ENCODE results near the gene SULF2. TPM values are rescaled to one million over a fixed set of nuclear protein-coding genes. Genes with fewer than 3 reads are reported as not detected.

Gene SULF2
- total RNA-seq, 1 donor from 2014 or later, result 32.9 TPM

GRCh38 chr20:47668313-47669151, 116.7 kb downstream of the SULF2 start:
- no peak overlapping the region for H3K4me3 ChIP-seq (ENCODE audit: low read length in 3 of 3)
- no peaks in the 10 kb centered on the region for H3K27me3 ChIP-seq (ENCODE audit: control insufficient read depth in 3 of 3, insufficient read depth in 3 of 3, low read length in 3 of 3)
- H3K36me3 ChIP-seq (ENCODE audit: control insufficient read depth in 3 of 3, insufficient read depth in 3 of 3, low read length in 3 of 3), result peaks cover 0 to 10% (median 3%) of the 10 kb centered on the region in 3 donors
- no peak overlapping the region for H3K9ac ChIP-seq (ENCODE audit: low read depth in 1 of 3, low read length in 3 of 3)
- H3K9me3 ChIP-seq (ENCODE audit: control insufficient read depth in 3 of 3, low read length in 3 of 3), result no peaks in the 10 kb centered on the region
- H3K27ac ChIP-seq (ENCODE audit: low read depth, low read length), result no peak overlapping the region
- H3K4me1 ChIP-seq (ENCODE audit: control insufficient read depth in 3 of 3, insufficient read depth in 3 of 3, low read length in 3 of 3), result no peaks in the 10 kb centered on the region

- no peak overlapping the region for H3K27ac ChIP-seq (ENCODE audit: low read depth, low read length)
- no peak overlapping the region for H3K4me3 ChIP-seq (ENCODE audit: low read length in 3 of 3)
- H3K9ac ChIP-seq (ENCODE audit: low read depth in 1 of 3, low read length in 3 of 3), result no peak overlapping the region
- H3K9me3 ChIP-seq (ENCODE audit: control insufficient read depth in 3 of 3, low read length in 3 of 3), result no peaks in the 10 kb centered on the region
- no peaks in the 10 kb centered on the region for H3K27me3 ChIP-seq (ENCODE audit: control insufficient read depth in 3 of 3, insufficient read depth in 3 of 3, low read length in 3 of 3)
- H3K4me1 ChIP-seq (ENCODE audit: control insufficient read depth in 3 of 3, insufficient read depth in 3 of 3, low read length in 3 of 3), result no peaks in the 10 kb centered on the region
- H3K36me3 ChIP-seq (ENCODE audit: control insufficient read depth in 3 of 3, insufficient read depth in 3 of 3, low read length in 3 of 3), result peaks cover 0 to 9% (median 0%) of the 10 kb centered on the region in 3 donors
Observed at GRCh38 chr20:47667531-47668312, 117.6 kb downstream of the SULF2 start.

- H3K4me3 ChIP-seq (ENCODE audit: low read length in 3 of 3), result no peak overlapping the region
- H3K36me3 ChIP-seq (ENCODE audit: control insufficient read depth in 3 of 3, insufficient read depth in 3 of 3, low read length in 3 of 3), result peaks cover 0 to 14% (median 0%) of the 10 kb centered on the region in 3 donors
- no peak overlapping the region for H3K9ac ChIP-seq (ENCODE audit: low read depth in 1 of 3, low read length in 3 of 3)
- no peak overlapping the region for H3K27ac ChIP-seq (ENCODE audit: low read depth, low read length)
- no peaks in the 10 kb centered on the region for H3K9me3 ChIP-seq (ENCODE audit: control insufficient read depth in 3 of 3, low read length in 3 of 3)
- no peaks in the 10 kb centered on the region for H3K27me3 ChIP-seq (ENCODE audit: control insufficient read depth in 3 of 3, insufficient read depth in 3 of 3, low read length in 3 of 3)
- H3K4me1 ChIP-seq (ENCODE audit: control insufficient read depth in 3 of 3, insufficient read depth in 3 of 3, low read length in 3 of 3), result no peaks in the 10 kb centered on the region
Observed at GRCh38 chr20:47667086-47667485, 118.2 kb downstream of the SULF2 start.

GRCh38 chr20:47666304-47666703, 119.0 kb downstream of the SULF2 start:
- H3K4me1 ChIP-seq (ENCODE audit: control insufficient read depth in 3 of 3, insufficient read depth in 3 of 3, low read length in 3 of 3), result no peaks in the 10 kb centered on the region
- H3K9me3 ChIP-seq (ENCODE audit: control insufficient read depth in 3 of 3, low read length in 3 of 3), result no peaks in the 10 kb centered on the region
- H3K4me3 ChIP-seq (ENCODE audit: low read length in 3 of 3), result no peak overlapping the region
- H3K27ac ChIP-seq (ENCODE audit: low read depth, low read length), result no peak overlapping the region
- H3K27me3 ChIP-seq (ENCODE audit: control insufficient read depth in 3 of 3, insufficient read depth in 3 of 3, low read length in 3 of 3), result no peaks in the 10 kb centered on the region
- no peak overlapping the region for H3K9ac ChIP-seq (ENCODE audit: low read depth in 1 of 3, low read length in 3 of 3)
- peaks cover 0 to 22% (median 4%) of the 10 kb centered on the region in 3 donors for H3K36me3 ChIP-seq (ENCODE audit: control insufficient read depth in 3 of 3, insufficient read depth in 3 of 3, low read length in 3 of 3)

GRCh38 chr20:47665221-47665991, 119.9 kb downstream of the SULF2 start:
- H3K4me1 ChIP-seq (ENCODE audit: control insufficient read depth in 3 of 3, insufficient read depth in 3 of 3, low read length in 3 of 3), result no peaks in the 10 kb centered on the region
- H3K36me3 ChIP-seq (ENCODE audit: control insufficient read depth in 3 of 3, insufficient read depth in 3 of 3, low read length in 3 of 3), result peaks cover 0 to 25% (median 5%) of the 10 kb centered on the region in 3 donors
- H3K27me3 ChIP-seq (ENCODE audit: control insufficient read depth in 3 of 3, insufficient read depth in 3 of 3, low read length in 3 of 3), result no peaks in the 10 kb centered on the region
- H3K9ac ChIP-seq (ENCODE audit: low read depth in 1 of 3, low read length in 3 of 3), result no peak overlapping the region
- no peaks in the 10 kb centered on the region for H3K9me3 ChIP-seq (ENCODE audit: control insufficient read depth in 3 of 3, low read length in 3 of 3)
- H3K27ac ChIP-seq (ENCODE audit: low read depth, low read length), result no peak overlapping the region
- H3K4me3 ChIP-seq (ENCODE audit: low read length in 3 of 3), result no peak overlapping the region

GRCh38 chr20:47664744-47665143, 120.5 kb downstream of the SULF2 start:
- Histone ChIP-seq H3K9ac (ENCODE audit: low read depth in 1 of 3, low read length in 3 of 3) (no peak overlapping the region), H3K27me3 (ENCODE audit: control insufficient read depth in 3 of 3, insufficient read depth in 3 of 3, low read length in 3 of 3) (no peaks in the 10 kb centered on the region), H3K27ac (ENCODE audit: low read depth, low read length) (no peak overlapping the region), H3K4me3 (ENCODE audit: low read length in 3 of 3) (no peak overlapping the region), H3K9me3 (ENCODE audit: control insufficient read depth in 3 of 3, low read length in 3 of 3) (no peaks in the 10 kb centered on the region), H3K36me3 (ENCODE audit: control insufficient read depth in 3 of 3, insufficient read depth in 3 of 3, low read length in 3 of 3) (peaks cover 4 to 25% (median 5%) of the 10 kb centered on the region in 3 donors), H3K4me1 (ENCODE audit: control insufficient read depth in 3 of 3, insufficient read depth in 3 of 3, low read length in 3 of 3) (no peaks in the 10 kb centered on the region)

GRCh38 chr20:47664068-47664437, 121.2 kb downstream of the SULF2 start:
- Histone ChIP-seq H3K27me3 (ENCODE audit: control insufficient read depth in 3 of 3, insufficient read depth in 3 of 3, low read length in 3 of 3) (no peaks in the 10 kb centered on the region), H3K4me3 (ENCODE audit: low read length in 3 of 3) (no peak overlapping the region), H3K9me3 (ENCODE audit: control insufficient read depth in 3 of 3, low read length in 3 of 3) (no peaks in the 10 kb centered on the region), H3K27ac (ENCODE audit: low read depth, low read length) (no peak overlapping the region), H3K36me3 (ENCODE audit: control insufficient read depth in 3 of 3, insufficient read depth in 3 of 3, low read length in 3 of 3) (peaks cover 5 to 25% (median 5%) of the 10 kb centered on the region in 3 donors), H3K9ac (ENCODE audit: low read depth in 1 of 3, low read length in 3 of 3) (no peak overlapping the region), H3K4me1 (ENCODE audit: control insufficient read depth in 3 of 3, insufficient read depth in 3 of 3, low read length in 3 of 3) (no peaks in the 10 kb centered on the region)

- Histone ChIP-seq H3K4me1 (ENCODE audit: control insufficient read depth in 3 of 3, insufficient read depth in 3 of 3, low read length in 3 of 3) (no peaks in the 10 kb centered on the region), H3K9ac (ENCODE audit: low read depth in 1 of 3, low read length in 3 of 3) (no peak overlapping the region), H3K4me3 (ENCODE audit: low read length in 3 of 3) (no peak overlapping the region), H3K36me3 (ENCODE audit: control insufficient read depth in 3 of 3, insufficient read depth in 3 of 3, low read length in 3 of 3) (peaks cover 5 to 24% (median 5%) of the 10 kb centered on the region in 3 donors), H3K27ac (ENCODE audit: low read depth, low read length) (no peak overlapping the region), H3K27me3 (ENCODE audit: control insufficient read depth in 3 of 3, insufficient read depth in 3 of 3, low read length in 3 of 3) (no peaks in the 10 kb centered on the region), H3K9me3 (ENCODE audit: control insufficient read depth in 3 of 3, low read length in 3 of 3) (no peaks in the 10 kb centered on the region)
Observed at GRCh38 chr20:47663354-47664067, 121.8 kb downstream of the SULF2 start.

- H3K9me3 ChIP-seq (ENCODE audit: control insufficient read depth in 3 of 3, low read length in 3 of 3), result no peaks in the 10 kb centered on the region
- no peaks in the 10 kb centered on the region for H3K27me3 ChIP-seq (ENCODE audit: control insufficient read depth in 3 of 3, insufficient read depth in 3 of 3, low read length in 3 of 3)
- H3K4me3 ChIP-seq (ENCODE audit: low read length in 3 of 3), result no peak overlapping the region
- peaks cover 5 to 31% (median 5%) of the 10 kb centered on the region in 3 donors for H3K36me3 ChIP-seq (ENCODE audit: control insufficient read depth in 3 of 3, insufficient read depth in 3 of 3, low read length in 3 of 3)
- no peak overlapping the region for H3K9ac ChIP-seq (ENCODE audit: low read depth in 1 of 3, low read length in 3 of 3)
- H3K4me1 ChIP-seq (ENCODE audit: control insufficient read depth in 3 of 3, insufficient read depth in 3 of 3, low read length in 3 of 3), result no peaks in the 10 kb centered on the region
- H3K27ac ChIP-seq (ENCODE audit: low read depth, low read length), result no peak overlapping the region
Observed at GRCh38 chr20:47662483-47663353, 122.6 kb downstream of the SULF2 start.

All from skeletal muscle tissue (tissue), 4 donors.